CD4-positive, alpha-beta T cell treated with Interleukin-17A for 1 hour (primary cell): ENCODE results near the gene ADARB2.

Experiments used
- DNase-seq: peaks from one replicate; pipeline ENCODE4 v3.0.0-alpha.2; 2020

ADARB2 gene

DNA sequence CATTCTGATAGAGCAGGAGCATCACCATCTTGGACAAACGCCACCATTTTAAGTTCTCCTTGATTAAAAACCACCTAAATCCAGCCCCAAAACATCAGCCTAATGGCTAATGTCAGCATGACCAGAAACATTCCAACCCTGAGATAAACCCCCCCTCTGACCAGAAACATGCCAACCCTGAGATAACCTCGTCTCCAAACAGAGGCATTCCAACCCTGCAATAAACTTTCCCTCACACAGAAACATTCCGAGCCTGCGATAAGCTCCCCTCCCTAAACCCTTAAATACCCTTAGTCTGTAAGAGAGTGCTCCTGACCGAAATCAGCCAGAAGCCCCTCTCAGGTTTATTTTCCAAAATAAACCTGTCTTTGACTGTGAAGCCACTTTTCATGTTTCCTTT is 76.5 kb downstream of the ADARB2 start:
- no peak for DNase-seq

DNA sequence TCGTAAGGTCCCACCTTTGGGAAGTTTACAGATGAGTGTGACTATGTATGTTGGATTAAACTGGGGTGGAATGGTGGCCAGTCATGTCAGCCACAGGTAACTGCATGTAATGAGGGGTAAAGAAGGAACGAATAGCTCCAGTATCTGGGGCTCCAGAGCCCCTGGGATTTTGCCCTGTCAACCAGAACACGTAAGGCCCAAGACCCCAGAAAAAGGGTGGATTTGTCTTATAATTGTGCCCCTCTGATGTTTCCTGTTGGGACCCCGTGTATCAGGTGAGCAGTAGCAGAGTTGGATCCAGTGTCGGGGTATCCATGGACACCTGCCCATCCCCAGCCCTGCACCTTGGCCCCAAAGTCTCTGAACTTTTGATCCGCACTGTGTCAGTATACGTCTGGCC is 76.9 kb downstream of the ADARB2 start:
- DNase-seq = no peak

DNA sequence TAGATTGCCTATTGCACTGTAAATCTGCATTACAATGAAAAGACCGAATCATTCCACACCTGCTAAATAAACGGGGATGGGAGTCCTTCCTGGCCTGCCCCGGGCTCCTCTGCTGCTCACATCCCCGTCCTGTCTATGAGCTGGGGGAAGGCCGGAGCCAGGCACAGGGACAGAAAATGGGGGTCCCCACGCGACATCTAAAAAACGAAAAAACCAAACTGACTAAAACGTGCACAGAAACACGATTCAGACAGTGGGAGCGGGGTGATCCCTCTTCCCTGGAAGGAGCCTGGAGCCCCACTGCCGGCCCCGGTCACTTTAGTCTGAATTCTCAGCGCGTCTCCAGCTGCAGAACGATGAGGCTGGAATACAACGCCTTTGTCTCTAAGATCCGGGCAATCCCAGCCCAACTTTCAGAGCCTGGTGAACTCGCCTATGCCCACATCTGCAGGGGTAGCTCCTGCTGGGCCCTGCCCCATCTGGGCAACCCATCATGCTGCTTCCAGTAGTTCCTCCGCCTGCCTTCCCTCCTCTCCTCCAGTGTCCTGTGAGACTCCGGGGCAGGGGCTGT is 78.0 kb downstream of the ADARB2 start:
- no peak for DNase-seq

DNA sequence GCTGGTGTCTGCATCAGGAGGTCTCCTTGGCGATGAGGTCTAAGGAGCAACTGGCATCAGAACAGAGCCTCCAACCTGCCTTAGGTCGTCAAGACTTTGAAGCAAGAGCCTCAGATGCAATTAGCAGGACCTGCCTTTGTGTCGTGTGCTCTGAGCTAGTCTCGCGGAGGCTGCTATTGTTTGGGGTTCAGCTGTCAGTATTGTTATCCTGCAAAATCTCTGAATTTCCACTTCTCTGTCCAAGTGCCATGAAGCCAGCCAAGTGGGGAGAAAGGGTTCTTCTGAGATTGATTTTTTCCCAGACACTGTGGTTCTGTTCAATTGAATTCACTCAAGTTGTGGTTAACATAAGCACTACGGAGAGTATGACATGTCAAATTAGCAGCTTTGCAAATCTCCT is 78.7 kb downstream of the ADARB2 start:
- no peak for DNase-seq

DNA sequence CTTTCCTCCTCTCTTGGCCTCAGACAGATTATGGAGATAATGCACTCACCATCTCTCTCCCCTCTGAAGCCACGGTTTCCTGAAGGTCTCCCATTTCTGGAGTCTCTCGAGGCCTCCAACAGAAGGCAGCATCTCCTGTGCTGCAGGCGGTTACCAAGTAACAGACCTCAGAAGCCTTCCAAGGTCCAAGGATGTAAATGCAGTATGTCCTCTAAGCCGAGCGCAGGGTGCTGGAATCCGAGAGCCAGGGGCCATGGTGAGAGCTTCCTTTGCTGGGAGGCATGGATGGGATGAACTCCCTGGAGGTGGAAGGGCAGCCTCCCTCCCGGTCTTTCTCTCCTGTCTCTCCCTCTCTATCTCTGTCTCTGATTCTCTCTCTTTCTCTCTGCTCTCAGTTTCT is 79.8 kb downstream of the ADARB2 start:
- DNase-seq = no peak

DNA sequence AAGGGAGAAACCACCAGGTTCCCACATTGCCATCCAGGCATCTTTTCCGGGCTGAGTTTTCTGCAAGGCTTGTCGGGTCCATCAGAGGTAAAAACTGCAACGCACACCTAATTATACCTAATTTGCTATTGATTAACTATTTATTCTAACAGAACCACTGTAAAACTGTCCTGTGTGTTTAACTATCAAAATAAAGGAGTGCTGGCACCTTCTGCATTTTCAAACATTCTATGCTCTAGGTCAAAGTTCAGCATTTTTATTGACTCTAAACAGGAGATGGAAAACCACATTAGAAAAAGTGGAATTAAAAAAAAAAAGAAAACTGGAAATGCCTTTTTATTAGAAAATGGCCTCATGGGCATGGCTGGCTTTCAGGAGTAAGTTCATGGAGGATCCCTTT is 82.0 kb downstream of the ADARB2 start:
- DNase-seq = no peak

DNA sequence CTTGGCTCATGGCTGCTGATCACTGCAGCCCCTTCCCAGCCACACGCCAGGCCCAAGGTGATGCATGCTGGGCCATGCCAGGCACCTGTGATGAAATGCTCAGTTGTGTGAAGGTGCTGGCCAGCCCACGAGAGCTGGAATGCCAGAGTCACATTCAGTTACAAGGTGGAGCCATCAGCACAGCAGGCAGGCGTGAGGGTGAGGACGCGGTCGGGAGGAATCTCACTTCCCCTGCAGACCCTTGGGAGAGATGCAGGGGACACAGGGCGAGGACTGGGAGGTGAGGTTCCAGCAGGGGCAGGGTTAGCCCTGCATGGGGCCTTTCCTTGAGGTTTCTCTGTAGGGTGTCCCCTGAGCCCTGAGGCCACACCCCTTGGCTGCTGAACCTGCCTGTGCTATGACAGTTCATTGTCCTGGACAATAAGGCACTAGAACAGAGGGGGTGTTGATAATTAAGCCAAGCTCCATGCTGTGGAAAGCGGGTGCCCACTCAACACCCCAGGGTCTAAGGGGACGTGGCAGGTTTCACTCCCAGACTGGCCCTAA is 82.4 kb downstream of the ADARB2 start:
- no peak for DNase-seq

DNA sequence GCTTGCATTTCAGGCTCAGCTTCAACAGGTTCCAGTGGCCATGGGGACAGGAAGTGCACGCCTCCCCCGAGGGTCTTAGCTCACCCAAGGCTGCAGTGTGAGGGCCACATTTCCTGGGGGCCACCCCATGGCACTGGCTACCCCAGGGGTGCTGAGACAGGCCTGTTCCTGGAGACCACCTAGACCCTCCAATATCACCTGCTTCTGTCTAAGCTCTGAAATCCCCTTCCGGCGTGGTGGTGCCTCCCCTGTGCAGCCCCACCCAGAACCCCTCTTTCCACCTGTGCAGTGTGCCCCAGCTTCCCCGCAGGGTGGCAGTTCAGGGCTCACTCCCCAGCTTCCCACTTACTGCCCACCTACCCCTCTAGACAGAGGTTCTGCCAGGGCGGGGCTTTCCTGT is 83.1 kb downstream of the ADARB2 start:
- DNase-seq = no peak

DNA sequence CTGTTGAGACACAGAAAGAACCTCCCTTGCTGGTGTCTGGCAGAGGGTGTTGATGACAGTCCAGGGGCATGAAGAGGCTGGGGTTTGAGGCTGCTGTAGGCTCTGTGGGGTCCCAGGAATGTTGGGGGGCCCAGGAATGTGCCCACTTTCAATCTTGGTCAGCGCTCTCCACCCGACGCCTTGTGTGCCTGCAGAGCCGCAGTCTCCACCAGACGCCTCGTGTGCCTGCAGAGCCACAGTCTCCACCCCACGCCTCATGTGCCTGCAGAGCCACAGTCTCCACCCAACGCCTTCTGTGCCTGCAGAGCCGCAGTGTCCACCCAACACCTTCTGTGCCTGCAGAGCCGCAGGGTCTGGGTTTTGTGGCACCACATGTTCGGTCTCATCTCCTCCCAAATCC is 84.0 kb downstream of the ADARB2 start:
- DNase-seq = no peak

DNA sequence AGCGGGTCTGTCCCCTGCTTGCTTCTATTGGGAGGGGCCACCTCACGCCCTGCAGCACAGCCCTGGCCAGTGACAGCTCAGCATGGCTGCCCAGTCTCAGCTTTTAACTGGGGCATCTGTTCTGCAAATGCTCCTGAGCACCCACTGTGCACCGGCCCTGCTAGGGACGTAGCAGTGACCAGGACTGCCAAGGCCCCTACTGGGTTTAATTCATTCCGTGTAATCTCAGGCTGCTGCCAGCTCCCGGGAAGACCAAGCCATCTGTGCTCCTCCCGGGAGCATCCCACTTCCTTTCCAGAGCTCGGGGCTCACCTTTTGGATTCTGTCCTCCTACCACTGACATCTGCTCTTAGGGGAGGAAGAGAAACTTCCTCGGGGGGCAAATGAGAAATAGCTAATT is 85.2 kb downstream of the ADARB2 start:
- no peak for DNase-seq

DNA sequence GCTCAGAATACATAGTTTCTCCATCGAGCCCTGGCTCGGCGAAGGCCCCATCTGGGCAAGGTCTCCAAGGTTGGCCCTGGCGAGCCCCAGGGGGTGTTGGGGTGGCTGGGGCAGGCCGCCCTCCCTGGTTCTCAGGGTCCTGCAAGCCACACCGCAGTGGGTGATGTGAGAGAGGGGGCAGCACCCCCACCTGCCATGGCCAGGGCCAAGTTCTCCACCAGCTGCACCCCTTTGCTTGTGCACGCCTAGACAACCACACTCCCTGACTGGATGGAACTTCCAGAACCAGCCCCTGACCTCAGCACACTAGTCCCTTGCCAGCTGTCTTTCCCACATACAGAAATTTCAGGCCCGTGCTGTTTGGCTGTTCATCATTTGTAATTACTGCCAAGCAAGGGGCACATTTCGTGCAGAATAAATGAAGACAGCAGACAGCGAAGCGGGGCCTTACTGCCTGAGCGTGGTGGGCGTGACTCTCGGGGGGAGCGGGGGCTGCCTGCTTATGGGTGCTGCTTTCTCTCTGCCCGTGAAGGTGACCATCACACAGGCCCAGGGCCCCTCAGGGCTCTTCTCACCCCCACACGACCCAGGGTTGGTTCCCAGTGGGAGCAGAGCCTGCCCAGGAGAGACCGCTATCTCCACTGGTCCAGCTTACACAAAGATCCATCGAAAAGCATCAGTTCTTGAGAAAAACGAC is 85.9 kb downstream of the ADARB2 start:
- no peak for DNase-seq

DNA sequence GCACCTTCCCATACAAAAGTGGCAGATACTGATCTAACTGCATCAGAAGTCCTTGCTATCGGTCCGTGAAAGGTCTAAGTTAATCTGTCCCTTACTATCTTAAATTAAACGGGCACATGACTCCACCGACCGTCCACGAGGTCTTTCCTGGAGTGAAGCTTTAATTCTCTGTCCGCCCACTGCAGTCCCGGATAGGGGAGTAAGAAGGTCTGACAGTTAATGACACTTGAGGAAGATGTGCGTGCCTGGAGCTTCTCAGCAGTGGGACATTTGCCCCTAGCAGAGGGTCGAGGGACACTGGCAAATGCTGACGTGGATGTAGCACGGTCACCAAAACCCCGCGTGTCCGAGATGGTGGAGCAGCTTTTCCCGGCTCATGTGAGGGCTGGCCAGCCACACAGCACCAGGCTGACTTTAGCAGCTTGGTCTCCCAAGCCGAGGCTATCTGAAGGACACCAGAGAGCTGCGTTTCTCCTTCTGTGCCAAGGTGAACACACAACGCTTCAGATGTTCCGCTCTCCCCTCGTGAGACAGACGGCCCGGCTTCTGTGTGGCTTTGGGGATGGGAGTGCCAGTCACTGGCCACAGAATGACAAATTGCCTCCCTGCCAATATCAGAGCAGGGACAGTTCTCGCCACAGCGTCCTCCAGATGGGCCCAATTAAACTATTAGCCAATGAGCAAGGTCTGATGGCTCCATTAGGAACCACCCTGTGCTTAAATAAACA is 86.6 kb downstream of the ADARB2 start:
- DNase-seq = no peak

DNA sequence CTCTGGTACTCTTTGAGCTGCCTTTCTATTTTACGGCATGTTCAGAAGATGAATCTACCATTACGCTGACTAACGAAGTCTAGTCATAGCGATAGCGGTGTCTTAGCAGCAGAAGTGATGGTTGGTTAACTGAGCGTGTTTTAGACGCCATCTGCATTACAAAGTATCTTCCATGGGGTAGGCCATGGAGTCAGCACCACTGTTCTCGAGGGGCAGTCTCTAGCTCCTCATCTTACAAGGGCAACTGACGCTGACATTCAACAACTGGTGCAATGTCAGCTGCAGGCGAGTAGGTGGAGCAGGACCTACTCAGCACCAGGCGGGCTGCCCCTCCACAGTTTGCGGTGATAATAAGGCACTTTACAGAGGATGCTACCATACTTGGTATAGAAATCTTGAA is 88.7 kb downstream of the ADARB2 start:
- no peak for DNase-seq

DNA sequence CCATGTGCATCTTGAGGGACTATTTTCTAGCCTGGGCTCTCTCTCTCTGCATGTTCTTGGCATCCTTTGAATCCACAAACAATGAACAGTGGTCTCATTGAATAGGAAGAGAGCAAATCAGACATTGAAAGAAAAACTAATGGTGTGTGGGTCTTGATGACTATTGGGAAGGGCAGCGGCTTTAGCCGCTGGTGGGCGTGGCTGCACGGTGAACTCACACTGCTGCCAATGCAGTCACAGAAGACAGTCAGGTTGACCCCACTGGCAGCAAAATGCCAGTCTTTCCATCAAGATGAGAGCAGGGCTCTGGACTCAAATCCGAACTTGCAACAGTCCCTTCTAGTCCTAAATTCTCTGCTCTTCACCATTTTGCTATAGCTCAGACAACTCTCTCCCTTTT is 91.0 kb downstream of the ADARB2 start:
- no peak for DNase-seq

DNA sequence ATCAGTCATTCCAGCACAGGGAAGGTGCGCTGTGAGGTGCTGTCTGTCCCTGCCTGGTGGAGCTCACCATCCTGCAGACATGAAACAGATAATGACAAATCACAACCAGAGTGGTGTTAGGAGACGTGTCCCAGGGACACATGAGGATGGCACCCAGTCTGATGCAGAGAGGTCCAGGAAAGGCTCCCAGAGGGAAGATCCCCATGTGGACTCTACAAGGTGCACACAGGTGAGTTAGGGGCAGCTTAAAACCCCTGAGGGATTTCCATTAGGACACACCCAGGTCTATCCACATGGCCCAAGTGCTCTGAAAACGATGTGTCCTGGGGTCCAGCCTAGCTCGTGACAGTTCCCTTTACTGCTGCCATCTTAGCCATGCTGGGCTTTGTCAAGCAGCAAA is 91.4 kb downstream of the ADARB2 start:
- no peak for DNase-seq

DNA sequence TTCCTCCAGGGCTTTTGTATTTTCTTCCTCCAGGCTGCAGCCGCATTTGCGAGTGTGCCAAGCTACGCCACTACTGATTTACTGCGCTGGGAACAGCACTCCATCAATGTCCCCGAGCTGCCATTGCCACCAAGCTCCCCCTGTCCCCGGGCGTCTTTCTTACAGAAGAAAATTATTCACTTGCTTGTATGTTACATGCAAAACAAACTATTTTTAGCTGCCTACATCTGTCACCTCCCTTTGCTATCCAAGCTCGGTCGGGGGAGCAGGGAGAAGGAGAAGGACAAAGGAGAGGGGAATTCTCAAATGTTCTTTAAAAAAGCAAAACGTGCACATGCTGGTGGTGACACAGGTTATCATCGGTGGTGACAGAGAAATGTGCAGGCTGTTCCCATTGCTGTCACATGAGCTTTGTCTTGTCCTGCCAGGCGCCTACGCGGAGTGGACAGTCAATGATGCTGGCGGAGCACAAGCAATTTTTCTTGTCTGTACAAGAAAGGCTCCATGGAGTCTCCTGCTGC is 93.1 kb downstream of the ADARB2 start:
- DNase-seq = no peak

DNA sequence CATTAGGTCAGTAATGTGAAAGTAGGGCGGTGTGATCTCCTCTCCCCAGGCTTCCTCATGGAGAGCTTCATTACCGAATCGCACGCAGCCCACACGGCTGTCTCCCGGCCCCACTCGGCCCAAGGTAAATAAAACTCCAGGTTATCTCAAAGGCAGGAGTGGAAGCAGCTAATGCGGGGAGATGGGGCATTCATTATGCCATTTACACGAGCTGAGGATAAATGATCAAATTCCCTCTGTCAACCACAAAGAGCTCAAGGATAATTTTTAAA is 93.5 kb downstream of the ADARB2 start:
- DNase-seq = no peak

DNA sequence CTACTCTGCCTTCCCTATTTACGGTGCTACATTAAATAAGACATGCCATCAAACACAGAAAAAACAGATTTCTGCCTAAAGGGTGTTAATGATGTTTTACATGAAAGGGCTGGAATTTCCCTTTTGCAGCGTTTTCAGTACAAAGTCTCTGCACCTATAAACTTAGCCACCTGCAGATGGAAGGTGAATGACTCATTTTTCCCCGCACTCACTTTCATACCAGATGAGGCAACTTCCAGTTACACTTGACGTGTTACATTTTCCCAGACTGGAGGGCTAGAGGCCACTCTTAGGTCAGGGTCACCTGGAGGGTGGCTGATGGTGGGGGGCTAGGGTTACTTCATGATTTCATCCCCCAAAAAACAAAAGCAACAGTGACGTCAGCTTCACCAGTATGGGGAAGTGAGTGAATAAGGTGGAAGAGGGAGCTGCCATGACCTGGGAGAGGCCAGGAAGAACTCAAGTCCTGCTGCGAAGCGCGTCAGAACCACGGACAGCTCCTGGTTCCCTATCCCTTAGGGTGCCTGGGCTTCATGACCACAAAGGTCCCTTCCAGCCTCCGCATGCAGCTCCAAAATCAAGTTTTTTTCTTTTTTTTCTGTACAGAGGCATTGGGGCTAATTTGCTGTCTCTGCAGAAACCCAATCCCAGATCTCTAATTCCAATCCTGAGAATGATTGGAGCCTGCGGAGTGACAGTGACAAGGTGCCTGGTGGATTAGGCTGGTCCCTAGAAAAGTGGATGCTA is 94.0 kb downstream of the ADARB2 start:
- DNase-seq = no peak

DNA sequence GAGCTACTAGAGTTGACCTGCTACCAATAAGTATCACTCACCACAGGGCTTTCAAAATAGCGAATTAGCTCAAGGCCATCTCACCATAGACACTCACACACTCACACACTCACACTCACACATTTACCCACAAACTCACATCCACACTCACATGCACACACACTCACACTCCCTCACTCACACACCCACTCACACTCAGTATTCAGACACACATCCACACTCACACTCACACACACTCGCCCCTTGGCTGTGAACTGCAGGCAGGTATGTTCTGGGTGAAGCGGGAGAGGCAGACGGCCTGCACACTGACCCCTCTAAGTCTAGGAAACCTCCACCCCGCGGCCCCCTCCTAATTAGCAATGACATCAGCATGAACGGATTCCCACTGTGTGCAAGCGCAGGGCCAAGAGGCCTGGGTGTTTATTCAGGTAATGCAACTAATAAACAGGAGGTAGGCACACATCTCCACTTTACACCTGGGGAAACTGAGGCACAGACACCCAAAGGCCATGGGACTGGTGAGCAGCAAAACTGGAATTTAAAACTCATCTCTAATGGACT is 94.6 kb downstream of the ADARB2 start:
- DNase-seq = no peak

DNA sequence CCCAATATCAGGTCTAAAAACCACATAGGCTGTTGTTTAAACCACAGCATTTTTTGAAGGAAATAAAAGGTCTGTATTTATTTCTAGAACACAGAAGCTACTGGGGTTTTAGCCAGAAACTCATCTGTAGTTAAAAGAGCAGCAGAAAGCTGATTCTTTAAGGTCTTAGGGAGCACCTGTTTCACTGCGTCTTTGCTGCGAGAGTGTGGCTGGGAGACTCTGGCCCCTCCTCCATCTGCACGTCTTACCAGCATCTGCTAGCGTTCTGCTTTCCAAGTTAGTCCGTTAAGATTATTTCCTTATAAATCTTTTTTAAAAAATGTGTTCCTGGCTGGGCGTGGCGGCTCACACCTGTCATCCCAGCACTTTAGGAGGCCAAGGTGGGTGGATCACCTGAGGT is 95.9 kb downstream of the ADARB2 start:
- DNase-seq = no peak

DNA sequence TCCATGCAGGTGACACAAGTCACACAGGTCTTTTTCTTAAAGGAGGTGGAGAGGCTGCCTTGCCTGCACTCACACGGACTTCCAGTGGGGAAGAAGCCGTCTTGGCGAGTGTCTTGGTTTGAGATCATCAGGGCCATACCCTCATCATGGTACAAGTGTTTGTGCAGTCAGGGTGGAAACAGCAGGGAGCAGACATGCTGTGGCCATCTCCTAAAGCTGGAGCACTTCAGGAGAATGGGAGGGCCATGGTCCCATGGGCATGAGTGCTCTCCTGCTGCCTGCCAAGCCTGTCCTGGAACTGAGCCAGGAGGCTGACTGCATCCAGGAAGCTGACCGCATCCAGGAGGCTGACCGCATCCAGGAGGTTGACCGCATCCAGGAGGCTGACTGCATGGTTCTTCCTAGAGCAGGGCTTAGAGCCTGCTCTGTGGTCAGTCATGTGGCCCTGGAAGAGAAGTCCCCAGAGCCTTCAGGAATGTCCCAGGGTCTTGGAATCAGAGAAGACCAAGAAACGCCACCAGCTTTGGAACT is 98.4 kb downstream of the ADARB2 start:
- DNase-seq = no peak

DNA sequence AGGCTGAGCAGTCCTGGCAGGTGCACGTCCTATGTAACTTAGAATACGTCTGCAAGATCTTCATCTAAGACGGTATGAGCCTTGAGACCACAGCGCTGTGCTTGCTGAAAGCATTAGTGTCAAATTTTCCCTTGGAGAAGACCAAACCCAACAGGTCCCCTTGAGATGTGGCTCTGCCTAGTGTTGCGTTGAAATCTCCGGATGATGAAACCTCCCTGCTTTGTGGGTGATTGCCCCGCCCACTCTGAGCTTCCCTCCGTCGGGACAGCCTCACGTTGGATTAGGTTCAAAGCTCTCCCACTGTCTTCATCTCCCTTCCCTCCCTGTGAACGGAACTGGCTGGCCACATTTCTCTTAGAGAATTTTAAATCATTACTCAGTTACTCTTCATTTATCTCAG is 102.0 kb downstream of the ADARB2 start:
- DNase-seq = no peak

DNA sequence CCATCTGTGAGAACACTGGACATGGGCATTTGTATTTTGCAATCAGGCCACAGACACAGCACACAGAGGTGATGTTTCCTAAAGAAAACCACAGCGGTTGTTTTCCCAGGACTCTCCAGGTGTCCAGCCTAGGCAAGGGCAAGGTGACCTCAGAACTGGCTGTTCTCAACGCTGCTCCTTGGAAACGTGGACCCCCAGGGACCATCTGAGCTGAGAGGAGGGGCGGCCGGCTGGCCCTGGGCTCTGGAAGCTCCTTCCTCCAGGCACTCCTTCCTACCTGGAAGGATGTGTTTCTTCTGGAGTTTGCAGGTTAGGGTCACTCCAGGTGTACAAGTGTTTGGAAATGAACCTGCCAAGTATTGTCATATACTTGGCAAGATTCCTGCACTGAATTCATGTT is 103.1 kb downstream of the ADARB2 start:
- DNase-seq = no peak
